Nephron (organoid): ENCODE results near the gene LACC1.

Experiments
- H3K27ac Mint-ChIP-seq, 3 experiments: 2 replicates each; pipeline ENCODE4 v1.8.0; 2020; ENCODE audit warnings: mixed read lengths in 3 of 3, mild to moderate bottlenecking in 2 of 3, moderate library complexity in 1 of 3
- H3K27me3 Mint-ChIP-seq: 2 replicates; pipeline ENCODE4 v1.8.0; 2021; ENCODE audit warnings: low read depth, mild to moderate bottlenecking, moderate library complexity, mixed read lengths
- H3K36me3 Mint-ChIP-seq: 2 replicates; pipeline ENCODE4 v1.8.0; 2020; ENCODE audit warnings: low read depth, mixed read lengths
- H3K4me1 Mint-ChIP-seq: 2 replicates; pipeline ENCODE4 v1.8.0; 2020; ENCODE audit warnings: mixed read lengths
- H3K4me3 Mint-ChIP-seq, 3 experiments: 2 replicates each; pipeline ENCODE4 v1.8.0; 2020; ENCODE audit warnings: mild to moderate bottlenecking in 3 of 3, mixed read lengths in 3 of 3, moderate library complexity in 2 of 3
- H3K9me3 Mint-ChIP-seq: 2 replicates; pipeline ENCODE4 v1.8.0; 2020; ENCODE audit warnings: mixed read lengths
- TF ChIP-seq, protein P1 (sequence below), 3 experiments: fragments of 200-600 bp; sonication (generic); IDR thresholded peaks; one replicate each; pipeline ENCODE4 v1.5.0; 2021; ENCODE audit warnings: antibody characterized with exemption in 3 of 3; ENCODE audit not compliant: unreplicated experiment in 3 of 3

Gene LACC1

DNA sequence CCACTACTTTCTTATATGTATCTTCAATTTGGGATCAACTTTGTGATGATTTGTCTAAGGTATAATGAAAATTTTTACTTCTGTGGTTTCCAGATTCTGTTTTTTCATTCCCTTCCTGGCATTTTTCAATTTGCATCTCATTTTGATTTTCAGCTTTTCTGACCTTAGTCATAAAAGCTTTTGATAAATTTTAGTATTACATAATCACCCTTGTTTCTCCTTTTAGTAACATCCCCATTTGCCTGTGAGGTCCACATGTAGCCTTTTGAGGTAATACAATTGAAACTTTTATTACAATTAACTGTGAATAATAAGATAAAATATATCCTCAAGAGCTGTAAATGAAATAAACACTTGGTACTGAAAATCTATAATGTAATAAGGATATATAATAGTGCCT, 31.2 kb downstream of the LACC1 start:
- no peaks in the 10 kb centered on the region for H3K9me3 Mint-ChIP-seq
- no peak overlapping the region for H3K27ac Mint-ChIP-seq
- TF ChIP-seq, protein P1, sequence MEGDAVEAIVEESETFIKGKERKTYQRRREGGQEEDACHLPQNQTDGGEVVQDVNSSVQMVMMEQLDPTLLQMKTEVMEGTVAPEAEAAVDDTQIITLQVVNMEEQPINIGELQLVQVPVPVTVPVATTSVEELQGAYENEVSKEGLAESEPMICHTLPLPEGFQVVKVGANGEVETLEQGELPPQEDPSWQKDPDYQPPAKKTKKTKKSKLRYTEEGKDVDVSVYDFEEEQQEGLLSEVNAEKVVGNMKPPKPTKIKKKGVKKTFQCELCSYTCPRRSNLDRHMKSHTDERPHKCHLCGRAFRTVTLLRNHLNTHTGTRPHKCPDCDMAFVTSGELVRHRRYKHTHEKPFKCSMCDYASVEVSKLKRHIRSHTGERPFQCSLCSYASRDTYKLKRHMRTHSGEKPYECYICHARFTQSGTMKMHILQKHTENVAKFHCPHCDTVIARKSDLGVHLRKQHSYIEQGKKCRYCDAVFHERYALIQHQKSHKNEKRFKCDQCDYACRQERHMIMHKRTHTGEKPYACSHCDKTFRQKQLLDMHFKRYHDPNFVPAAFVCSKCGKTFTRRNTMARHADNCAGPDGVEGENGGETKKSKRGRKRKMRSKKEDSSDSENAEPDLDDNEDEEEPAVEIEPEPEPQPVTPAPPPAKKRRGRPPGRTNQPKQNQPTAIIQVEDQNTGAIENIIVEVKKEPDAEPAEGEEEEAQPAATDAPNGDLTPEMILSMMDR (IDR thresholded peaks at IDR 0.05; ENCODE audit: unreplicated experiment in 3 of 3) = no peak
- H3K36me3 Mint-ChIP-seq = no peaks in the 10 kb centered on the region
- no peaks in the 10 kb centered on the region for H3K27me3 Mint-ChIP-seq
- H3K4me1 Mint-ChIP-seq = peaks cover 16% of the 10 kb centered on the region
- H3K4me3 Mint-ChIP-seq = no peak overlapping the region

DNA sequence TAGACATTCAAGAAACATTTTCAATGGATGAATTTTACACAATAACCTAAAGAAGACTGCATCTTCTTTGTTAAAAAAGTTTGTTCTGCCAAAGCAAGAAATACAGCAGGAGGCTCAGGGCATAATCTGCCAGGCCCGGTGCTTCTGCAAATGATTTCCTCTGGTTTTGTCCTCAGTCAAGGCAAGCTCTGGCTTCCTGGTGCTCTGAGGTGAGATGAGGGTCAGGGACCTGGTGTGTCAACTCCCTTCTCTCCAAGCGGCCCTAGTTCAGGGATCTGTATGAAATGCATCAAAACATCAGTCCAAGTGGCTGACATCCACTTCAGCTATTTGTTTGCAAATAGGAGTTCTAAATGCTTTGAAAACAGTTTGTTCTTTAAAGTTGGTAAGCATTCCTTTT, 31.6 kb downstream of the LACC1 start:
- no peaks in the 10 kb centered on the region for H3K27me3 Mint-ChIP-seq
- no peak overlapping the region for H3K4me3 Mint-ChIP-seq
- no peaks in the 10 kb centered on the region for H3K9me3 Mint-ChIP-seq
- TF ChIP-seq, protein P1 (IDR thresholded peaks at IDR 0.05; ENCODE audit: unreplicated experiment in 3 of 3) = no peak
- peaks cover 16% of the 10 kb centered on the region for H3K4me1 Mint-ChIP-seq
- H3K36me3 Mint-ChIP-seq = no peaks in the 10 kb centered on the region
- H3K27ac Mint-ChIP-seq = no peak overlapping the region

GRCh38 chr13:43911871-43912270, 32.2 kb downstream of the LACC1 start:
- no peak overlapping the region for H3K4me3 Mint-ChIP-seq
- TF ChIP-seq, protein P1 (IDR thresholded peaks at IDR 0.05; ENCODE audit: unreplicated experiment in 3 of 3) = no peak
- H3K27ac Mint-ChIP-seq = no peak overlapping the region
- peaks cover 16% of the 10 kb centered on the region for H3K4me1 Mint-ChIP-seq
- H3K36me3 Mint-ChIP-seq = no peaks in the 10 kb centered on the region
- H3K27me3 Mint-ChIP-seq = peaks cover 2% of the 10 kb centered on the region
- no peaks in the 10 kb centered on the region for H3K9me3 Mint-ChIP-seq

DNA sequence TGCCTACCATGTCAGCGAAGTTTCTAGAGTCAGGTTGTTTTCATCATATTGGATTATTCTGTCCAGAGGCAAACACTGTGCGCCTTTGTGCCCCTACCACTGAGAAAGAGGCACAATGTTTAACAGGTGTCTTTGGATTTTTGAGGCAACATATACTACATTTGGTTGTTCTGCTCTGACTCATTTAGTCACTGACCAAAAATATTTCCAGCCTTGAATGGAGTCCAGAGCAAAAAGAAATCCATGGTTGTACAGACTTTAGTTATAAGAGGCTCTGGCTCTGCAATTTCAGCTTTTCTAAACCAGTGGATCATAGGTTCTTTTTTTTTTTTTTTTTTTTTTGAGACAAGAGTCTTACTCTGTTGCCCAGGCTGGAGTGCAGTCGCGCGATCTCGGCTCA, 35.7 kb downstream of the LACC1 start:
- peaks cover 4% of the 10 kb centered on the region for H3K4me1 Mint-ChIP-seq
- TF ChIP-seq, protein P1 (IDR thresholded peaks at IDR 0.05; ENCODE audit: unreplicated experiment in 3 of 3) = no peak
- no peaks in the 10 kb centered on the region for H3K9me3 Mint-ChIP-seq
- H3K27me3 Mint-ChIP-seq = peaks cover 3% of the 10 kb centered on the region
- no peak overlapping the region for H3K27ac Mint-ChIP-seq
- H3K4me3 Mint-ChIP-seq = no peak overlapping the region
- no peaks in the 10 kb centered on the region for H3K36me3 Mint-ChIP-seq

DNA sequence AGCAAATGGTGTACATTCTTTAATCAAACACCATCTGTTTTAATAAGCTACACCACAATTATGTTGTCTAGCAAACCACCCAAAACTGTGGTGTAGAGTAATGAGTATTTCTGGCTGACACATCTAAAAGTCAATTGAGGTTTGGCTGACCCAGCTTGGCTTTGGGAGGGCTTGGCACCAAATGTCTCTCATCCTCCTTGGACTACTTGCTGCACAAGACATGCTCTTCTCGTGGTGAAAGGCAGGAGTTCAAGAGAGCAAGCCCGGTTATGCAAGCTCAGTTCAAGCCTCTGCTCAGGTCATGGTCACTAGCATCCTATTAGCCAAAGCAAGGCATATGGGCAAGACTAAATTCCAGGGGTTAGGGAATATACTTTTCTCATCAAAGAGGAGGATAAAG, 37.1 kb downstream of the LACC1 start:
- Mint-ChIP-seq H3K27ac (no peak overlapping the region), H3K4me1 (peaks cover 4% of the 10 kb centered on the region), H3K4me3 (no peak overlapping the region), H3K36me3 (no peaks in the 10 kb centered on the region), H3K27me3 (peaks cover 3% of the 10 kb centered on the region), H3K9me3 (no peaks in the 10 kb centered on the region)
- TF ChIP-seq, protein P1 (IDR thresholded peaks at IDR 0.05; ENCODE audit: unreplicated experiment in 3 of 3) = no peak

DNA sequence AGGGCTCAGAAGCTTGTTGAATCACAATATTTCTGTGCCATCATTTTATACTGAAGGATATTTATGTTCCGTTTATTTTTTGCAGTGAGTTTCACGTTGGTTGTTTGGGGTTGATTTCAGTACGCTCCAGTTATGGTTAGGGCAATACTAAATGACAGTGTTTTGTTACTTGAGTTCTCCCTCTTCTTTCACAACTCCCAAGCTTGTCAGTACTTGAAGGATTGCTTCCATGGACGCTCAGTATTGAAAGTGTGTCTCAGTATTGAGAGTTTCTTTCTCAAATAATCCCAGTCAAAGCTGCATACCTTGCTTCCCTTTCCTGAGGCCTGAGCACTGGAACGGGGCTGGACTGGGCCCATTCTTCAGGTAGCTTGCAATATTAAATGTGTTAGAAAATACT, 38.9 kb downstream of the LACC1 start:
- H3K27ac Mint-ChIP-seq = no peak overlapping the region
- no peaks in the 10 kb centered on the region for H3K9me3 Mint-ChIP-seq
- no peaks in the 10 kb centered on the region for H3K36me3 Mint-ChIP-seq
- H3K27me3 Mint-ChIP-seq = peaks cover 3% of the 10 kb centered on the region
- TF ChIP-seq, protein P1 (IDR thresholded peaks at IDR 0.05; ENCODE audit: unreplicated experiment in 3 of 3) = no peak
- H3K4me3 Mint-ChIP-seq = no peak overlapping the region
- no peaks in the 10 kb centered on the region for H3K4me1 Mint-ChIP-seq
